Stimulated activated effector memory CD8-positive, alpha-beta T cell treated with anti-CD3 and anti-CD28 coated beads, Interleukin-12 subunit alpha, Interleukin-12 subunit beta, amount 100 ng/mL, for 72 hours (primary cell): ENCODE results near the gene MCTP1.
"Not testable (repeated sequence)": the region's sequence is repeated elsewhere in the genome, so short reads cannot be mapped to it uniquely, and the experiment has no call there.

Source experiments
- ATAC-seq: fragments of 150-1000 bp; cut with Tn5 transposase; 2 replicates; pipeline ENCODE4 v1.10.0; 2021
- DNase-seq, 2 donors: peaks; one replicate each; pipeline ENCODE4 v3.0.0; 2021 to 2022; ENCODE audit warnings: low spot score in 2 of 2
- H3K27ac Mint-ChIP-seq: one replicate; pipeline ENCODE4 v1.8.0; 2022; ENCODE audit warnings: mild to moderate bottlenecking, mixed read lengths
- H3K36me3 Mint-ChIP-seq: one replicate; pipeline ENCODE4 v1.8.0; 2022; ENCODE audit warnings: mild to moderate bottlenecking, mixed read lengths
- H3K4me1 Mint-ChIP-seq: one replicate; pipeline ENCODE4 v1.8.0; 2022; ENCODE audit warnings: mixed read lengths
- H3K4me3 Mint-ChIP-seq: one replicate; pipeline ENCODE4 v1.8.0; 2022; ENCODE audit warnings: mild to moderate bottlenecking, mixed read lengths
- H3K9me3 Mint-ChIP-seq: one replicate; pipeline ENCODE4 v1.8.0; 2022; ENCODE audit warnings: mixed read lengths

The MCTP1 gene

GRCh38 chr5:94870511-94871183 is 414.2 kb downstream of the MCTP1 start:
- H3K27ac Mint-ChIP-seq = no peak overlapping the region
- no peak for DNase-seq
- H3K36me3 Mint-ChIP-seq = no peaks in the 10 kb centered on the region
- H3K4me1 Mint-ChIP-seq = no peaks in the 10 kb centered on the region
- no peak overlapping the region for H3K4me3 Mint-ChIP-seq
- H3K9me3 Mint-ChIP-seq = no peaks in the 10 kb centered on the region
- no peak for ATAC-seq

- DNase-seq = no peak
Observed at GRCh38 chr5:94869921-94870320, 415.0 kb downstream of the MCTP1 start.

GRCh38 chr5:94863951-94864350 is 420.9 kb downstream of the MCTP1 start:
- H3K27ac Mint-ChIP-seq = no peak overlapping the region
- no peak overlapping the region for H3K4me3 Mint-ChIP-seq
- no peaks in the 10 kb centered on the region for H3K36me3 Mint-ChIP-seq
- ATAC-seq (no peak), DNase-seq (no peak)
- H3K9me3 Mint-ChIP-seq = no peaks in the 10 kb centered on the region
- no peaks in the 10 kb centered on the region for H3K4me1 Mint-ChIP-seq

More at GRCh38 chr5:94869921-94870320, 415.0 kb downstream of the MCTP1 start:
- H3K27ac Mint-ChIP-seq = no peak overlapping the region
- ATAC-seq = no peak
- no peaks in the 10 kb centered on the region for H3K9me3 Mint-ChIP-seq
- no peak overlapping the region for H3K4me3 Mint-ChIP-seq
- H3K4me1 Mint-ChIP-seq = no peaks in the 10 kb centered on the region
- no peaks in the 10 kb centered on the region for H3K36me3 Mint-ChIP-seq

- Mint-ChIP-seq H3K4me3 (no peak overlapping the region), H3K36me3 (no peaks in the 10 kb centered on the region), H3K27ac (no peak overlapping the region), H3K4me1 (no peaks in the 10 kb centered on the region), H3K9me3 (no peaks in the 10 kb centered on the region)
- ATAC-seq (no peak), DNase-seq (no peak)
Observed at GRCh38 chr5:94857111-94857510, 427.8 kb downstream of the MCTP1 start.

GRCh38 chr5:94856257-94856800 is 428.6 kb downstream of the MCTP1 start:
- H3K4me1 Mint-ChIP-seq = no peaks in the 10 kb centered on the region
- H3K36me3 Mint-ChIP-seq = no peaks in the 10 kb centered on the region
- ATAC-seq (no peak), DNase-seq (no peak)
- H3K27ac Mint-ChIP-seq = no peak overlapping the region
- no peak overlapping the region for H3K4me3 Mint-ChIP-seq
- H3K9me3 Mint-ChIP-seq = no peaks in the 10 kb centered on the region

GRCh38 chr5:94855543-94855942 is 429.4 kb downstream of the MCTP1 start:
- no peak for DNase-seq
- Mint-ChIP-seq H3K4me1 (no peaks in the 10 kb centered on the region), H3K4me3 (no peak overlapping the region), H3K9me3 (no peaks in the 10 kb centered on the region), H3K27ac (no peak overlapping the region), H3K36me3 (no peaks in the 10 kb centered on the region)
- no peak for ATAC-seq

GRCh38 chr5:94853120-94853519 is 431.8 kb downstream of the MCTP1 start:
- H3K4me1 Mint-ChIP-seq = no peaks in the 10 kb centered on the region
- H3K4me3 Mint-ChIP-seq = no peak overlapping the region

GRCh38 chr5:94850960-94851359 is 433.9 kb downstream of the MCTP1 start:
- H3K36me3 Mint-ChIP-seq = no peaks in the 10 kb centered on the region
- no peak for ATAC-seq
- H3K27ac Mint-ChIP-seq = no peak overlapping the region
- no peaks in the 10 kb centered on the region for H3K9me3 Mint-ChIP-seq
- no peak for DNase-seq
- no peak overlapping the region for H3K4me3 Mint-ChIP-seq
- H3K4me1 Mint-ChIP-seq = no peaks in the 10 kb centered on the region

More at GRCh38 chr5:94853120-94853519, 431.8 kb downstream of the MCTP1 start:
- Mint-ChIP-seq H3K36me3 (no peaks in the 10 kb centered on the region), H3K27ac (no peak overlapping the region), H3K9me3 (no peaks in the 10 kb centered on the region)
- no peak for ATAC-seq
- DNase-seq = no peak

GRCh38 chr5:94849821-94850736 is 434.8 kb downstream of the MCTP1 start:
- H3K4me1 Mint-ChIP-seq = no peaks in the 10 kb centered on the region
- no peak for DNase-seq

GRCh38 chr5:94849324-94849723 is 435.6 kb downstream of the MCTP1 start:
- H3K4me3 Mint-ChIP-seq = no peak overlapping the region
- H3K9me3 Mint-ChIP-seq = no peaks in the 10 kb centered on the region
- ATAC-seq (no peak), DNase-seq (no peak)
- H3K4me1 Mint-ChIP-seq = no peaks in the 10 kb centered on the region
- H3K27ac Mint-ChIP-seq = no peak overlapping the region
- H3K36me3 Mint-ChIP-seq = no peaks in the 10 kb centered on the region

More at GRCh38 chr5:94849821-94850736, 434.8 kb downstream of the MCTP1 start:
- ATAC-seq = peak; percentile 88
- Mint-ChIP-seq H3K9me3 (no peaks in the 10 kb centered on the region), H3K4me3 (no peak overlapping the region), H3K27ac (no peak overlapping the region), H3K36me3 (no peaks in the 10 kb centered on the region)

GRCh38 chr5:94847726-94848125 is 437.2 kb downstream of the MCTP1 start:
- H3K27ac Mint-ChIP-seq = no peak overlapping the region
- ATAC-seq = no peak
- H3K36me3 Mint-ChIP-seq = no peaks in the 10 kb centered on the region
- no peaks in the 10 kb centered on the region for H3K4me1 Mint-ChIP-seq
- no peak for DNase-seq
- no peak overlapping the region for H3K4me3 Mint-ChIP-seq
- no peaks in the 10 kb centered on the region for H3K9me3 Mint-ChIP-seq

GRCh38 chr5:94847019-94847418 is 437.9 kb downstream of the MCTP1 start:
- no peaks in the 10 kb centered on the region for H3K36me3 Mint-ChIP-seq
- H3K4me3 Mint-ChIP-seq = no peak overlapping the region
- peak; percentile 21 for ATAC-seq
- DNase-seq = no peak
- H3K4me1 Mint-ChIP-seq = no peaks in the 10 kb centered on the region
- no peak overlapping the region for H3K27ac Mint-ChIP-seq
- no peaks in the 10 kb centered on the region for H3K9me3 Mint-ChIP-seq

GRCh38 chr5:94845696-94846095 is 439.2 kb downstream of the MCTP1 start:
- not testable (repeated sequence) for H3K36me3 Mint-ChIP-seq, DNase-seq, H3K27ac Mint-ChIP-seq, H3K4me3 Mint-ChIP-seq, H3K4me1 Mint-ChIP-seq, ATAC-seq, H3K9me3 Mint-ChIP-seq

- Mint-ChIP-seq H3K9me3 (no peaks in the 10 kb centered on the region), H3K27ac (no peak overlapping the region), H3K36me3 (no peaks in the 10 kb centered on the region), H3K4me3 (no peak overlapping the region), H3K4me1 (no peaks in the 10 kb centered on the region)
- DNase-seq (no peak), ATAC-seq (no peak)
Observed at GRCh38 chr5:94841598-94842322, 443.1 kb downstream of the MCTP1 start.

GRCh38 chr5:94833851-94834250 is 451.0 kb downstream of the MCTP1 start:
- DNase-seq (no peak), ATAC-seq (no peak)
- no peak overlapping the region for H3K27ac Mint-ChIP-seq
- no peaks in the 10 kb centered on the region for H3K9me3 Mint-ChIP-seq
- H3K36me3 Mint-ChIP-seq = no peaks in the 10 kb centered on the region
- no peak overlapping the region for H3K4me3 Mint-ChIP-seq
- no peaks in the 10 kb centered on the region for H3K4me1 Mint-ChIP-seq
